Esophagus squamous epithelium (tissue), 5 donors: ENCODE data around the gene SMR3A. TPM values are rescaled to one million over a fixed set of nuclear protein-coding genes. Genes with fewer than 3 reads are reported as not detected.

Experiments
- DNase-seq: peaks from one replicate; lab custom pipeline; 2025; lab: John Stamatoyannopoulos, UW
- H3K27ac ChIP-seq, 4 donors: fragments of 200-600 bp; sonication (generic); one replicate each; pipeline ENCODE4 v1.5.1; 2016 to 2019; ENCODE audit warnings: mild to moderate bottlenecking in 1 of 4
- H3K27me3 ChIP-seq, 4 donors: fragments of 200-600 bp; sonication (generic); 1 replicate in 3 of 4; 2 replicates in 1 of 4; pipeline versions ENCODE4 v1.5.1 to v1.6.0; 2017 to 2021; ENCODE audit warnings: antibody characterized with exemption in 1 of 4
- H3K36me3 ChIP-seq, 3 donors: fragments of 200-600 bp; sonication (generic); one replicate each; pipeline ENCODE4 v1.5.1; 2016 to 2019
- H3K4me1 ChIP-seq, 3 donors: fragments of 200-600 bp; sonication (generic); one replicate each; pipeline ENCODE4 v1.5.1; 2017 to 2019
- H3K4me3 ChIP-seq, 4 donors: fragments of 200-600 bp; sonication (generic); 1 replicate in 3 of 4; 2 replicates in 1 of 4; pipeline ENCODE4 v1.5.1; 2016 to 2019; ENCODE audit warnings: mild to moderate bottlenecking in 2 of 4, moderate library complexity in 1 of 4
- H3K9me3 ChIP-seq, 3 donors: fragments of 200-600 bp; sonication (generic); one replicate each; pipeline ENCODE4 v1.5.1; 2016 to 2019
- POLR2A ChIP-seq, 4 donors: fragments of 450-650 bp; IDR thresholded peaks; one replicate each; pipeline ENCODE4 v1.6.1; 2017; ENCODE audit warnings: antibody characterized with exemption in 4 of 4, mild to moderate bottlenecking in 4 of 4, moderate library complexity in 3 of 4
- WGBS, 2 donors: methylation state at CpG; one replicate each; pipeline ENCODE4 v1.1.5; 2018; 5-methylcytosine and 5-hydroxymethylcytosine counted together
- intact Hi-C: fragments of 100-400 bp; cut with DNase I; formaldehyde crosslinking; loops from one replicate; pipeline ENCODE4 v1.15.0; 2022
- total RNA-seq, 4 donors: library from RNA; depleted of rRNA; stranded (reverse); fragments of >200 nt; gene quantifications; one replicate each; pipeline ENCODE4 v1.1.0, GENCODE V29; 2016
- TF ChIP-seq, protein P1 (sequence below), 6 experiments: fragments of 450-650 bp in 4 of 6; fragments of 200-600 bp in 2 of 6; sonication (generic) in 2 of 6; IDR thresholded peaks; one replicate each; pipeline ENCODE4 v1.5.1; 2016 to 2019; ENCODE audit warnings: antibody characterized with exemption in 6 of 6, mild to moderate bottlenecking in 4 of 6, moderate library complexity in 4 of 6
- donor health status: DM: yes; HTN: yes; CAD: no.

SMR3A gene
- total RNA-seq, 4 donors from 2014 or later = not detected

DNA sequence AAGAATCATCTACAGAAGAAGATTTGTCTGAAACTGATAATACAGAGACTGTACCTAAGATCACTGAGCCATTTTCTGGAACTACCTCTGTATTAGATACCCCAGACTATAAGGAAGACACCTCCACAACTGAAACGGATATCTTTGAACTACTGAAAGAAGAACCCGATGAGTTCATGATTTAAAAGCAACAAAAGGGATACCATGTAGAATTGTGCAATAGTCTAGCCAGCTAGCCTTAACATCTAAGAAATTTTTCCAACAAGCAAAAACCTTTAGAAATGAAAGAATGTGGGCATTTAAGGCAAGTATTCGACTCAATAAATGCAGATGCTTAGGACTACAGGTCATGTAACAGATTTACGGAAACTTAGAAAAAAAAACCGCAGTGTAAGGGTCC, 24.5 kb upstream of the SMR3A start:
- Histone ChIP-seq H3K9me3 (no peaks in the 10 kb centered on the region), H3K4me3 (no peak overlapping the region), H3K36me3 (no peaks in the 10 kb centered on the region), H3K27me3 (no peaks in the 10 kb centered on the region), H3K4me1 (no peaks in the 10 kb centered on the region), H3K27ac (no peak overlapping the region)
- TF ChIP-seq, protein P1, sequence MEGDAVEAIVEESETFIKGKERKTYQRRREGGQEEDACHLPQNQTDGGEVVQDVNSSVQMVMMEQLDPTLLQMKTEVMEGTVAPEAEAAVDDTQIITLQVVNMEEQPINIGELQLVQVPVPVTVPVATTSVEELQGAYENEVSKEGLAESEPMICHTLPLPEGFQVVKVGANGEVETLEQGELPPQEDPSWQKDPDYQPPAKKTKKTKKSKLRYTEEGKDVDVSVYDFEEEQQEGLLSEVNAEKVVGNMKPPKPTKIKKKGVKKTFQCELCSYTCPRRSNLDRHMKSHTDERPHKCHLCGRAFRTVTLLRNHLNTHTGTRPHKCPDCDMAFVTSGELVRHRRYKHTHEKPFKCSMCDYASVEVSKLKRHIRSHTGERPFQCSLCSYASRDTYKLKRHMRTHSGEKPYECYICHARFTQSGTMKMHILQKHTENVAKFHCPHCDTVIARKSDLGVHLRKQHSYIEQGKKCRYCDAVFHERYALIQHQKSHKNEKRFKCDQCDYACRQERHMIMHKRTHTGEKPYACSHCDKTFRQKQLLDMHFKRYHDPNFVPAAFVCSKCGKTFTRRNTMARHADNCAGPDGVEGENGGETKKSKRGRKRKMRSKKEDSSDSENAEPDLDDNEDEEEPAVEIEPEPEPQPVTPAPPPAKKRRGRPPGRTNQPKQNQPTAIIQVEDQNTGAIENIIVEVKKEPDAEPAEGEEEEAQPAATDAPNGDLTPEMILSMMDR (IDR thresholded peaks at IDR 0.05) = no peak
- TF ChIP-seq POLR2A (IDR thresholded peaks at IDR 0.05) = no peak
- WGBS, 2 donors = 81 to 89% methylated on average over 5 of the region's 5 CpGs
- no peak for DNase-seq
- intact Hi-C loops = no loop called here

DNA sequence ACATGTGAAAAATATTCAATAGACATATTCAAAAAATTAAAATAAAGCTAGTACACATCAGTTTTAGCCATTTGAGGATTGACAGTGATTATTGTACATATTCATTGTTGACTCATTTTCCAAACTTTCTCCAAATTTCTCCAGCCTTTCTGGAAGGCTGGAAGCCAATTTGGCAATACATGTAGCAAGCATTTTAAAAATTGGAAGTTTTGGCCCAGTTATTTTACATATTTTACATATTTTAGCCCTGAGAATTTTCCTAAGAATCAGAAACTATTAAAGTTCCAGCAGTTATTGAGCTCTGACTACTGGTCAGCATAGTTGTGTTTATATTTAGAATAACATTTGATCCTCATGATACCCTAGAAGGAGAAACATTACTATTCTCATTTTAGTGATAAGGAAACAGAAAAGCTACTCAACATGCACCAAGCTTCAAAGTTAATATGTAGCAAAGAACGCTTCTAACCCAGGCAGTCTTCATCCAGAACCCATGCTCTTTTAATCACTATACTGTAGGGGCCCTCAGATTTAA, 22.6 kb upstream of the SMR3A start:
- Histone ChIP-seq H3K27me3 (no peaks in the 10 kb centered on the region), H3K4me3 (no peak overlapping the region), H3K36me3 (no peaks in the 10 kb centered on the region), H3K9me3 (no peaks in the 10 kb centered on the region), H3K4me1 (no peaks in the 10 kb centered on the region), H3K27ac (no peak overlapping the region)
- 81 to 92% methylated on average over 1 of the region's 1 CpG for WGBS, 2 donors
- intact Hi-C loops = no loop called here
- DNase-seq = no peak
- TF ChIP-seq, protein P1 (IDR thresholded peaks at IDR 0.05) = no peak
- TF ChIP-seq POLR2A (IDR thresholded peaks at IDR 0.05) = no peak

DNA sequence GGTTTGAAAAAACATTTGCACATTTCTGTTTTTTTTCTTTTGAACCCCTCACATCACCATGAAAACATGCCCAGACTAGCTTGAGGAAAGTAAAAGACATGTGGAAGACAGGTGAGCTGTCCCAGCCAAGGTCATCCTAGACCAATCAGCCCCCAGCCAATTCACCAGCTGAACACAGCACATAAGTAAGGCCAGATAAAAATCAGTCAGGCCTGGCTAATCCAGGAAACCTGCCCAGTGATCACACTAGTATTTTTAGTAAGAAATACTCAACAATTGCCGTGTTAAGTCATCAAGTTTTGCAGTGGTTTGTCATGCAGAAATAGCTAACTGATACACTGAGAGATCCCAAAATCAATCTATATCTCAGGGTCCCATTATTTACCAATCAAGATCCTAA, 4.4 kb upstream of the SMR3A start:
- 10% methylated on average over 1 of the region's 1 CpG for WGBS, 2 donors
- Histone ChIP-seq H3K9me3 (no peaks in the 10 kb centered on the region), H3K27ac (no peak overlapping the region), H3K36me3 (no peaks in the 10 kb centered on the region), H3K4me3 (no peak overlapping the region), H3K4me1 (no peaks in the 10 kb centered on the region), H3K27me3 (no peaks in the 10 kb centered on the region)
- no peak for DNase-seq
- TF ChIP-seq POLR2A (IDR thresholded peaks at IDR 0.05) = no peak
- TF ChIP-seq, protein P1 (IDR thresholded peaks at IDR 0.05) = no peak
- intact Hi-C loops = no loop called here

DNA sequence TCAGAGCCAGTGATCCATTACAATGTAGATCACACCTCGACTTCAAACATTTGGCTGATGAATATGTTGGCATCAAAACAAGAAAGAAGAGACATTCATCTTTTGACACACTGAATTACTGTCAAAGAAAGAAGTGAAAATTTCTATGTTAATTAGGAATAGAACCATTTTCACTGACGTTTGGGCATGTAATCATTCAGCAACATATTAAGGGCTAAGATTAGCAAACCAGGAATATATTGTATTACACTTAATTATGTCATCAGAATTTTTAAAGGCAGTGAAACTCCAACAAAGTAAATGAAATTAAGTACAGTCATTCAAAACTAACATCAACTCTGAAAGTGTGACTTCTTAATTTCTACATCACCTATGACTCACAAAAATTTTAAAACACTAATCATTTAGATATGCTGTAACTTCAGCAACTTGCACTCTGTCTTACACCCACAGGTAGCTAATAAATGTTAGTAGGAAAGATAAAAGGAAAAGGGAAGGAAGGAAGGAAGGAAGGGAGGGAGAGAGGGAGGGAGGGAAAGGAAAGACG, 1.4 kb upstream of the SMR3A start:
- intact Hi-C loops = no loop called here

DNA sequence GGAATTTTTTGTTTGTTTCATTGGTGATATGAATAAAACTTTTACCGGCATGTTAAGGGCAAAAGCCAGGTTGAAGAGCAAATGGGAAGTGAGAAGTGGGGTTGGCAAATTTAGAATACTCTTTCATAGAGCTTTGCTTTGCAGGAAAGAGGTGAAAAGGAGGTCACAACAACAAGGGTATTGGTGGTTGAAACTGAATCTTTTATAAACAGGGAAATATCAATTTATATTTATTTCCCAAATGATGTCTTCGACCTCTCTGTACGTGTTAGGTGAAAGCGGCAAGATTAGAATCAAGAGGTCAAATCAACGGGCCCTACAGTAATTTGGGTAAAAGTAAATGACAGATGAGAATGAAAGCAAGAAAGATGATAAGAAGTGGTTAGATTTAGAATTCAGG, 3.4 kb downstream of the SMR3A start:
- Histone ChIP-seq H3K27me3 (no peaks in the 10 kb centered on the region), H3K4me1 (no peaks in the 10 kb centered on the region), H3K27ac (no peak overlapping the region), H3K4me3 (no peak overlapping the region), H3K9me3 (no peaks in the 10 kb centered on the region), H3K36me3 (no peaks in the 10 kb centered on the region)
- intact Hi-C loops = no loop called here
- no peak for DNase-seq
- WGBS, 2 donors = 81 to 87% methylated on average over 5 of the region's 5 CpGs
- TF ChIP-seq POLR2A (IDR thresholded peaks at IDR 0.05) = no peak
- TF ChIP-seq, protein P1 (IDR thresholded peaks at IDR 0.05) = no peak

More for the DNA sequence above, 1.4 kb upstream of the SMR3A start:
- Histone ChIP-seq H3K27ac (no peak overlapping the region), H3K4me1 (no peaks in the 10 kb centered on the region), H3K4me3 (no peak overlapping the region), H3K36me3 (no peaks in the 10 kb centered on the region), H3K9me3 (no peaks in the 10 kb centered on the region), H3K27me3 (no peaks in the 10 kb centered on the region)
- DNase-seq = no peak
- WGBS, 2 donors = 24 to 26% methylated on average over 3 of the region's 3 CpGs
- no peak for TF ChIP-seq POLR2A (IDR thresholded peaks at IDR 0.05)
- TF ChIP-seq, protein P1 (IDR thresholded peaks at IDR 0.05) = no peak
